ENCODE measurements around the gene ADPGK.

Gene ADPGK

DNA sequence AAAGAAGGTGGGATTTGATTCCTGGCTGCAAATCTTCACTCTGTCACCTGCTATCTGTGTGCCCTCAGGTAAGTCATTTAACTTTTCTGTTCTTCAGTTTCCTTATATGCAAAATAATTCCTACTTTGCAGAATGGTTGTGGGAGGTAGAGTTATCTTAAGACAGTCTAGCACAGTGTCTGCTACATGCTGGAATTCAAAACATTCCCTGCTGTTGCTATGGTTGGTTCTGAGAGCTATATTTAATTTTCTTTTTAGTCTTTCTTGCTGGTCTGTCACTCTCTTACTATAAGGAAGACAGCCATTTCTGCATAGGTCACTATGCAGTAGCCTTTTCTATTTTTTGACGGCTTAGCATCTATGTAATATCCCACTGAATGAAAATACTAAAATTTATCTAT lies 4.0 kb upstream of the ADPGK start:
- DNase-seq: no peak

- no peak for DNase-seq
These were observed 3.3 kb upstream of the ADPGK start for GRCh38 chr15:72786676-72787345.

GRCh38 chr15:72786242-72786641 lies 2.7 kb upstream of the ADPGK start:
- DNase-seq: no peak

DNA sequence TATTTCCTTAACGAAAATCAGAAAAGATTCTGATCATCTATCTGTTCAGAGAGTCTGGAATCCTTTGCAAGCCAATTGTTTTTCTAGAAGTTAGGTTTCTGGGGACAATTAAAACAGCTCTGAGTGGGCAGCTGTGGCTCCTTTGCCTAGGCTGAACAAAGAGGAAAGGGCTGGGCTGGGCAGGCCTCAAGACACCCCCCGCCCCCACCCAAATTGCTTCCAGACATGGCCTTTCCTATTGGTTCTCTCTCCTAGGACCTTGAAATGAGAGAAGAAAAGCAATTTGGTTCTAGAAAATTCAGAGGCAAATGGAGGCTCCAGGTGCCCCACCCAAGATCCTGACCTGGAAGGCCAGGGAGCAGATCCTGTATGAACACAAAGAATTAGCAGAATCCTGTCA lies 2.3 kb upstream of the ADPGK start:
- no peak for DNase-seq

- DNase-seq: peak; percentile 69 to 75
These were observed 1.9 kb upstream of the ADPGK start for GRCh38 chr15:72785432-72785831.

DNA sequence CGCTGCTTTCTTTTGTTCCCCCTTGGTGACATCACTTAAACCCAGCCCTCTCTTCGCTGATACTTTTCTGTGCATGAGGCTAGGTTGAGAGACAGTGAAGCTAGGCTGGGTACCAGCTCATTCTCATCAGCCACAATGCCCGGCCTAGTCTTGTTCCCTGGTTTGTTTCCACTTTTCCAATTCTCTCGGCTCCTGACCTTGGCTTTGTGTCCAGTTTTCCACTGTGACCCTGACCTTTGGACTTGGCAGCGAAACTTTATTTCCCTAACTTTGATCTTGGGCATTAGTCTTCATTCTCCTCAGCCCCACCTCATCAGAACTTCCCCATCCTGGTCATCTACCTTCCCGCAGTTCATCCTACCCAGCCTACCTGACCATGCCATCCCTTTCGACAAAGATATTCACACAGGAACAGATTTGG lies 908 bp upstream of the ADPGK start:
- no peak for DNase-seq

DNA sequence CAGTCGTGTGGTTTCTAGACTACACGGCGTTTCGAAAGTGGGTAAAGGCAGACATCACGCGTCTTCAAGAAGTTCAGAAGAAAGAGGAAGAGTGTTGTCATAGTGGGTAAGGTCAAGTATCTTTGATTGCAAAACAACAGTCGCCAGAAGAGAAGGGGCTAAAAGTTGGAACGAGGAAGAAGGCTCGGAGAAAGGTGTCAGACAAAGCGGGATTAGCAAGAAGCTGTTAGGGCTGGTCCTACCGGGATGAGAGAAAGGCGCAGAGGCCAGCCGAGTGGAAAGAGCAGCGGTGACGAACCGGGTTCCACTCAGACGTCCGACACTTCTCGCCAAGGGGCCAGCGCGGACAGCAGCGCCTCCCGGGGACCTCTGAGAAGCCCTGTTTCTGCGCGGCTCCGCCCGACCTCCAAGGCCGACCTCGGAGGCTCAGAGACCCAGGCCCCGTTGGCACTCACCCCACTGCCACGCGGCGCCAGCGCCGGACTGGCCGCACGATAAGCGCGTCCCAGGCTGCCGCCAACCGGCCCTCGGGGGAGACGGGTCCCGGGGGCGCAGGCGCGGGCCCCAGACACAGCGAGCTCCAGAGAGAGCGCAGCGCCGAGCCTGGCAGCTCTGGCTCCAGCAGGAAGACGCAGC lies 436 bp downstream of the ADPGK start:
- DNase-seq: no peak

DNA sequence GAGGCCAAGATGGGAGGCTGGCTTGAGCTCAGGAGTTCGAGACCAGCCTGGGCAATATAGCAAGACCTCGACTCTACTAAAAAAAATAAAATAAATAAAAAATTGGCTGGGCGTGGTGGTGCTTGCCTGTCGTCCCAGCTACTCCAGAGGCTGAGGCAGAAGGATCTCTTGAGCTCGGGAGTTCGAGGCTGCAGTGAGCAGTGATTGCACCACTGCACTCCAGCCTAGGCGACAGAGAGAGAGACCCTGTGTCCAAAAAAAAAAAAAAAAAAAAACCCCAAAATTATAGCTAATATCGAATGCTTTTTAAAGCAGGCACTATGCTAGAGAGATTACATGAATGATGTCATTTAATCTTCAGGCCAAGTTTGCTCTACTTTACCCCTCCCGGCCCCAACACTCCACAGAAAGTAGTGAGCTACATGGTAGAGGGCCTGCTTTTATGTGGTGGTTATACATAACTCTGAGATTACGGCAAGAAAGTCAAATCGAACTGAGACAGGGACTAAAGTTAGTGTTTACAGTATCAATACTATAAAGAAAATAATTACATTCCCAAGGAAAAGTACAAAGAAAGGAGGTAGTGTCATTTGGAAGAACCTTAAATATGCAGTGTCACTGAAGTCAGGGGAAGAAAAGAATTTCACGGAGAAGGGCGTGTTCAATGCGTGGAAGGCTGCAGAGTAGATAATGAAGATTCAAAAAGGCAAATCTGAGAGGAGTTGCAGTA lies 1.1 kb downstream of the ADPGK start:
- no peak for DNase-seq

DNA sequence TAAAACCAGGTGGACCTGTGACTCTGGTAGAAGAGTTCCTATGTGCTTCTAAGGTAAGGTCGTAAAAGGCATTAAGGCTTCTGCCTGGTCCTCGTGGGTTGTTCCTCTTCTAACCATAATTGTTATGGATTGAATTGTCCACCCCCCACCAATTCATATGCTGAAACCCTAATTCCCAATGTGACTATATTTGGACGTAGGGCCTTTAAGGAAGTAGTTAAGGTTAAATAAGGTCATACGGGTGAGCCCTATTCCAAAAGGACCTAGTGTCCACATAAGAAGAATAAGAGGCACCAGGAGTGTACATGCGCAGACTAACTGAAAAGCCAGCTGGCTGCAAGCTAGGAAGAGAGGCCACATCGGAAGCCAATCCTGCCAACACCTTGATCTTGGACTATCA lies 1.9 kb downstream of the ADPGK start:
- no peak for DNase-seq

GRCh38 chr15:72778796-72779195 lies 4.8 kb downstream of the ADPGK start:
- no peak for DNase-seq

DNA sequence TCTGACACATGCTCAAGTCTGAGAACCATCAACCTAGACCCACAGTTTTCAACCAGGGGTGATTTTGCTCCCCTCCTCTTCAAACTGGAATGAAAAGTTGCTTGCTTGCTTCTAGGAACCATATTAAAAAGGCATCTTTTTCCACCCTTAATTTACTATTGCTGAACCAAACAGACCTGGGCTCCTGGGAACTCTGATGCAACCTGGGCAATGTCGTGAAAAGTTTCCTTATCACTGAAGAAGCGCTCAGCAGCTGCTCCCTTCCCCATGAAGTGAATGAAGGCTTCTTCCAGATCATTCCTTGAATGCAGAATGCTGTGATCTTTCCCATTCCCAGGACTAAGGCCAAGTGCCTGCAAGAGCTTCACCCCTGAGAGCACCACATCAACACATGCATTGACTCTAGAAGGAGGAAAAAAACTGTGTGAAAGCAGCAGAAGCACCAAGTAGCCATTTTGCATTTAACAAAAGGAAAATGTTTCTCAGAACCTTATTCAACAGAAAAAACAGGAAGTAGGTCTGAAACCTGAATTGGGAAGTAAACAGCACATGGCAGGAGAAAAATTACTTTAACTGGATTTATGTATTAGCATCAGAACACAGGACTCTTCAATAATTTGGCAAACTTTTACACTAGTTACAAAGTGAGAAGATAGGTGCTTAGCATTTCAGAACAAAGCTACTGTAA lies 8.7 kb downstream of the ADPGK start:
- DNase-seq: no peak

DNA sequence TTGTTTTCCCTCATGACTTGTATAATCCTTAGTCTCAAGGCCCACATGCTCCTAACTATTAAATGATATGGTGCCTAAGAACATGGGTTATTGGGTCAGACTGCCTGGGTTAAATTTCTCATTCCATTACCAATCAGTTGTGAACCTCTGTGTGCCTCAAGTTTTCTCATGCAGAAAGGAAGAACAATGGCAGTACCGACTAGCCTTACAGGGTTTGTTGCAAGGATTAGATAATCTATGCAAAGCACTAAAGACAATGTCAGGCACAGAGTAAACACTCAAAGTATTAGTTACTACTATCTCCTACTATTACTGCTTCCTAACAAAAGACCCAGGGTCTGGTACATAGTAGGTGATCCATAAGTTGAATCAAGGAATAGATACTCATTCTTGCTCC lies 12.2 kb downstream of the ADPGK start:
- no peak for DNase-seq

GRCh38 chr15:72770673-72771328 lies 12.8 kb downstream of the ADPGK start:
- DNase-seq: no peak

- DNase-seq: no peak
These were observed 16.8 kb downstream of the ADPGK start for GRCh38 chr15:72766780-72767179.

DNA sequence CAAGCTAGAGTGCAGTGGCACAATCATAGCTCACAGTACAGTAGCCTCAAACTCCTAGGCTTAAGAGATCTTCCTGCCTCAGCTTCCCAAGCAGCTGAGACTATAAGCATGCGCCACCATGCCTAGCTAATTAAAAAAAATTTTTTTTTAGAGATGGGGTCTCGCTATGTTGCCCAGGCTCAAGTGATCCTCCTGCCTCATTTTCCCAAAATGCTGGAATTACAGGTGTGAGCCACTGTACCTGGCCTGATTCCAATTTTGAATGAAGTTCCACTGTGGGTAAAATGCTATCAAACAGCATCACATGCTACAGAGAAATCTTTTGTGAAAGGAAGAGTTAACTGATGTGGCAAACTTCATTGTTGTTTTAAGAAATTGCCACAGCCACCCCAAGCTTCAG lies 17.5 kb downstream of the ADPGK start:
- DNase-seq: no peak

DNA sequence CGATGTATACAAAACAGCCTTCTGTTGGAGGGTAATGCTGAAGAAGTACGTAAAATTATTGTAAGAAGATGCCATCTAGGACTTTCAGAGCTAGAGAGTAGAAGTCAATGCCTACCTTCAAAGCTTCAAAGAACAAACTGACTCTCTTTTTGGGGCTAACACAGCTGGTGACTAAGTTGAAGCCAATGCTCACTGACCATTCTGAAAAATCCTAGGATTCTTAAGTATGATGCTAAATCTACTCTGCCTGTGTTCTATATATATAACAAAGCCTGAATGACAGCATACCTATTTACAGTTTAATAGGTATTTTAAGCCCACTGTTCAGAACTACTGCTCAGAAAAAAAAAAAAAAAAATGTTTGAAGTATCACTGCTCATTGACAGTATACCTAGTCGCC lies 18.9 kb downstream of the ADPGK start:
- no peak for DNase-seq

DNA sequence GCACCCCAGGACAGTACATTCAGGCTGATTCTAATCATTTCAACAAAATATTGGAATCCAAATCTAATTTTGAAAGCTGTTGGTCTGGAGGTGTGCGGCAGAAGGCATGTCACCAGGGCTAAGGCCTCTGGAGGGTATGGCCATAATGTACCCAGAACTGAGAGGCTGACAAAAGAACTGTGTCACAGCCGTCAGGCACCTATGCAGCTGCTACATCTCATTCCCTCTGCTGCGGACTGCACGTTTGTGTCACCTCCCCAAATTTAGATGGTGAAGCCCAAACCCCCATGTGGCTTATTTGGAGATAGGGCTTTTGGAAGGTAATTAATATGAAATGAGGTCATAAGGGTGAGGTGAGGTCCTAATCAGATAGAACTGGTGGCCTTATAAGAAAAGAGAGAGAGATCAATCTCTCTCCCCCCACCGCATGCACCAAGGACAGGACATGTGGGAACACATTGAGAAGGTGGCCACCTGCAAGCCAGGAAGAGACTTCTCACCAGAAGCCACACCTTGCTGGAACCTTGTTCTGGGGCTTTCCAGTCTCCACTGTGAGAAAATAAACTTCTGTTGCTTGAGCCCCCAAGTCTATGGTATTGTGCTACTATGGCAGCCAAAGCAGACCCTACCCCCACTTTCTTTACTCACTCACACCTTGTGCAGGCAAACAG lies 22.8 kb downstream of the ADPGK start:
- no peak for DNase-seq

DNA sequence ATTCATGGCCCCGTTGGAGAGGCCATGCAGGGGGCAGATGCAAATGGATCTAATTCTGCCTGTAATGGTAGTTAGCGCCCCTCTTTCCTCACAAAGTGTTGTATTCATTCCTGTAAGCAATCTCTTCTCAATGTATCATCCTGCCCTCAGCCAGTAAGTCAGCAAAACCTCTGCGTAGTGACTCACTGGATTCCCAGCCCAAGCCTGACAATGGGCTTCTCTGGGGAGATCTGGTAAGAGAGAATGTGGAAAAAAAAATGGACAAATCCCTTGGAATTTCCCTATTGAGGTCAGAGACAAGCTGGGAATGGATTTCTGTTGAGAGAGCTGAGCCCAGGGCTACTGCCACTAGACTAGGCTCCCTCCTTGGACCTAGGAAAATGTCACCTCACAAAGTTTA lies 25.4 kb downstream of the ADPGK start:
- no peak for DNase-seq

DNA sequence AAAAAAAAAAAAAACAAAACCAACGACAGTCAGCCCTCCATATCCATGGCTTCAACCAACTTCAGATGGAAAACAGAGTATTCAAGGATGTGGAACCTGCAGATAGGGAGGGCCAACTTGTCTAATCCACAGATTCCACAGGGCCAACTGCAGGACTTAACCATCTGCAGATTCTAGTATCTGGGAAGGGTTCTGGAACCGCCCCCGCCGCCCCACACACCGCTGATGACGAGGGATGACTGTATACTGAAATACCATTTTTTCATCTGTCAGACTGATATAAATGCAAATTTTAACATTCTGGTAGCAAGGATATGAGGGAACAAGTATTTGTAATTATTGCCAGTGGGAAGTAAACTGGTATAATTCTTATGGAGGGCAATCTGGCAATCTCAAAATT lies 29.5 kb downstream of the ADPGK start:
- no peak for DNase-seq

DNA sequence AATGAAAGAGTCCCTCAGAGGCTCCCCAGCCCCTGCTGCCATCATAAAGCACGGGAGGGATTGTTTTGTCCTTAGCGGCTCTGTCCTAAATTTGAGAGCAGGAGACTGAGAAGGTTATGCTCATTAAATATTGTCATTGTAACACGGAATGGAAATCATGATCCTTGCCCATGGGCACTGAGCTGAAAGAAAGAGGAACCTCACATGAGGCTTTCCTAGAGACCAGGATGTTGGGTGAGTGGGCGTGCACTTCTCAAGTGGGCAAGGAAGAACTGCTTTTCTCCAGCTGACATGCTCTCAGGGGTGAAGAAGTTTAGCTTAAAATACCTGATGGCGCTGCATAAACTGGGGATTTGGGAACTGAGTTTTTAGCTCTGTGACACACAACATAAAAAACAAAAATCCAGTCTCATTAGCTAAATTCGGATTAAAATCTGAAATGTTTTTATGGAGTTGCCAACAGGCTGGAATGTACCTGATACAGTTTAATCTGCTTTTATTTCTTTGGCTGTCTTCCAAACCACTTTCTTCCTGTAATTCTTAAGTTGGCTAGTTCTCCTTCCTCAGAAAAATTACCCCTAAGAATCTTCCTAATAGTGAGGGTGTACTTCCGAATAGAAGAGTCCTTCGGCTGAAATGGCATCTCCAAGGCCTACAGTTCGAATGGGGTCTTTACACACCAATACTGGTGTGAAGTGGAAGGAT lies 31.7 kb downstream of the ADPGK start:
- DNase-seq: no peak

DNA sequence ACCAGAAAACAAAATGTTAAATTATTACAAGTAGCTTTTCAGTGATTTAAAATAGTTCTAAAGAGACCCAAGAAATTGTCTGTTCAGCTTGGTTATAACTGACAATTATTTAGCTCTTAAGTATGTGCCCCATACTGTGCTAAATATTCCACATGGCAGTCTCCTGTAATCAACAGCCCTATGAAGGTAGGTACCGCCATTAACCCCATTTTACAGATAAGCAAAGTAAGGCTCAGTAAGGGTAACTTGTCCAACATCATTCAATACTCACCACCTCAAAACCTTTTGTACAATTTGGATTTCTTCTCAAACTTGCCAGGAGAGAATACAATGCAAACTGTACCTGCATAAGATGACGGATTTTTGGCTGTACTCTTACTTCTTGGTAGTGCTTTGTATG lies 33.9 kb downstream of the ADPGK start:
- DNase-seq: no peak

GRCh38 chr15:72740219-72740618 lies 43.3 kb downstream of the ADPGK start:
- no peak for DNase-seq
